Testis (tissue), 3 donors: ENCODE measurements around the gene DNASE2. TPM values are rescaled to one million over a fixed set of nuclear protein-coding genes. Genes with fewer than 3 reads are reported as not detected.

ENCODE experiments used
- DNase-seq: peaks from one replicate; pipeline ENCODE4 v3.0.0-alpha.2; 2019
- H3K27ac ChIP-seq, 2 donors: fragments of 200-600 bp; sonication (generic); one replicate each; pipeline ENCODE4 v1.5.1; 2019
- H3K27me3 ChIP-seq: fragments of 200-600 bp; sonication (generic); one replicate; pipeline ENCODE4 v1.5.1; 2019
- H3K36me3 ChIP-seq: fragments of 200-600 bp; sonication (generic); one replicate; pipeline ENCODE4 v1.5.1; 2017; ENCODE audit warnings: low read depth; ENCODE audit errors: missing control alignments
- H3K4me1 ChIP-seq: fragments of 200-600 bp; sonication (generic); one replicate; pipeline ENCODE4 v1.5.1; 2019
- H3K4me3 ChIP-seq, 2 donors: fragments of 200-600 bp; sonication (generic); one replicate each; pipeline ENCODE4 v1.5.1; 2017 to 2019
- H3K9me3 ChIP-seq: fragments of 200-600 bp; sonication (generic); one replicate; pipeline ENCODE4 v1.5.1; 2017
- CTCF ChIP-seq, 3 experiments: fragments of 450-650 bp in 2 of 3; fragments of 200-600 bp in 1 of 3; sonication (generic) in 1 of 3; IDR thresholded peaks; one replicate each; pipeline ENCODE4 v1.5.1; 2016 to 2019; ENCODE audit warnings: antibody characterized with exemption in 3 of 3, mild to moderate bottlenecking in 2 of 3, moderate library complexity in 1 of 3
- POLR2A ChIP-seq: fragments of 450-650 bp; IDR thresholded peaks from one replicate; pipeline ENCODE4 v1.6.1; 2017; ENCODE audit warnings: antibody characterized with exemption, mild to moderate bottlenecking, moderate library complexity
- WGBS, 2 donors: methylation state at CpG; one replicate each; pipeline ENCODE4 v1.1.5; 2018; 5-methylcytosine and 5-hydroxymethylcytosine counted together
- intact Hi-C: fragments of 100-400 bp; cut with DNase I; formaldehyde crosslinking; loops from one replicate; pipeline ENCODE4 v1.15.1; 2023; ENCODE audit warnings: low total_unique reads
- polyA plus RNA-seq: library from polyadenylated mRNA; stranded (reverse); fragments of 350-450 nt; fragmentation: Illumina TruSeq; extraction: RNeasy Lipid Tissue Mini Kit (QIAGEN cat#74804); gene quantifications from one replicate; pipeline ENCODE4 v1.2.3, GENCODE V29; 2014; ENCODE audit warnings: low read depth, low replicate concordance; ENCODE audit not compliant: insufficient read depth
- total RNA-seq, 2 donors: library from RNA; depleted of rRNA; stranded (reverse); fragments of >200 nt; gene quantifications; one replicate each; pipeline ENCODE4 v1.2.3, GENCODE V29; 2016

DNASE2 gene
- total and polyA plus RNA-seq, 3 donors from 2014 or later: 9.0 to 17.7 (median 17.4) TPM

- Histone ChIP-seq H3K36me3 (no peaks in the 10 kb centered on the region), H3K4me3 (no peak overlapping the region), H3K27ac (no peak overlapping the region), H3K4me1 (peaks cover 8% of the 10 kb centered on the region), H3K9me3 (no peaks in the 10 kb centered on the region), H3K27me3 (no peaks in the 10 kb centered on the region)
- intact Hi-C loops: no loop called here
- no peak for DNase-seq
- TF ChIP-seq CTCF (IDR thresholded peaks at IDR 0.05) (no peak), POLR2A (no peak)
- 71 to 85% methylated on average over 3 of the region's 3 CpGs for WGBS, 2 donors
These were observed 3.0 kb upstream of the DNASE2 start for GRCh38 chr19:12884202-12884601.

DNA sequence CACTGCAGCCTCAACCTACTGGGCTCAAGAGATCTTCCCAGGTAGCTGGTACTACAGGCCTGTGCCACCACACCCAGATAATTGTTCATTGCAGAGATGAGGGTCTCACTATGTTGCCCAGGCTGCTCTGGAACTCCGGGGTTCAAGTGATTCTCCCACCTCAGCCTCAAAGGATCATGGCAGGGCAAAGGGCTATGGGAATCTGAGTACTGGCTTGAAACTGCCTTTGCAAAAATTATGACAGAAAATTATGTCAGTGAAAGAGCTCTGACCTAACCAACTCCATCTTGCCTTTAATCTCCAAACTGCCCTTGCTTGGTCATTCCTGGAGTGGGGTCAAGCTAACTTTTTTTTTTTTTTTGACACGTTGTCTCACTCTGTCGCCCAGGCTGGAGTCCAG, 1.3 kb upstream of the DNASE2 start:
- TF ChIP-seq CTCF (IDR thresholded peaks at IDR 0.05) (no peak), POLR2A (no peak)
- no peak overlapping the region for H3K4me3 ChIP-seq
- H3K27me3 ChIP-seq: no peaks in the 10 kb centered on the region
- no peaks in the 10 kb centered on the region for H3K9me3 ChIP-seq
- no peaks in the 10 kb centered on the region for H3K36me3 ChIP-seq
- WGBS, 2 donors: 86 to 90% methylated on average over 2 to 3 of the region's 3 CpGs
- peaks cover 8% of the 10 kb centered on the region for H3K4me1 ChIP-seq
- H3K27ac ChIP-seq: no peak overlapping the region
- DNase-seq: no peak
- intact Hi-C loops: no loop called here

GRCh38 chr19:12880551-12881171, 588 bp downstream of the DNASE2 start:
- no peaks in the 10 kb centered on the region for H3K9me3 ChIP-seq
- DNase-seq: peak; percentile 41
- no peak for TF ChIP-seq CTCF (IDR thresholded peaks at IDR 0.05)
- TF ChIP-seq POLR2A: no peak
- intact Hi-C loops: no loop called here
- peak overlapping the region; percentile 63 to 78 for H3K4me3 ChIP-seq
- no peaks in the 10 kb centered on the region for H3K36me3 ChIP-seq
- H3K4me1 ChIP-seq: peaks cover 6% of the 10 kb centered on the region
- H3K27ac ChIP-seq: peak overlapping the region; percentile 67 to 86
- WGBS, 2 donors: 11 to 13% methylated on average over 28 to 29 of the region's 29 CpGs
- no peaks in the 10 kb centered on the region for H3K27me3 ChIP-seq

DNA sequence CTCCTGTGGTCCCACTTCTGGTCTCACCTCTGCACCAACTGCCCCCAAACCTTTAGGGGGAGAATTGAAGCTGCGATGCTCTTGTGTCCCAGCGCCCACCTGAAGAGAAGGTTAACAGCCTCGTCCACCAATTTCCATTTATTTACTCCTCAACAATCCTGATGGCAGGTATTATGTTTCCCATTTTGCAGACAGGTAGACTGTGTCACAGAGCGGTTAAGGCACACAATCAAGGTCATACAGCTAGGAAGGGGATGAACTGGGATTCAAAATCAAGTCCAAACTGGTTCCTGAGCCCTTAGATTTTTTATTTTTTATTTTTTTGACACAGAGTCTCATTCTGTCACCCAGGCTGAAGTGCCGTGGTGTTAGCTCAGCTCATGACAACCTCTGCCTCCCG, 6.2 kb downstream of the DNASE2 start:
- no peak overlapping the region for H3K27ac ChIP-seq
- intact Hi-C loops: no loop called here
- H3K36me3 ChIP-seq: no peaks in the 10 kb centered on the region
- H3K9me3 ChIP-seq: no peaks in the 10 kb centered on the region
- H3K4me3 ChIP-seq: no peak overlapping the region
- TF ChIP-seq CTCF (IDR thresholded peaks at IDR 0.05) (no peak), POLR2A (no peak)
- no peak for DNase-seq
- H3K4me1 ChIP-seq: no peaks in the 10 kb centered on the region
- no peaks in the 10 kb centered on the region for H3K27me3 ChIP-seq
- 78 to 83% methylated on average over 6 of the region's 6 CpGs for WGBS, 2 donors
